ENCODE measurements around the gene RESF1. TPM values are rescaled to one million over a fixed set of nuclear protein-coding genes. Genes with fewer than 3 reads are reported as not detected.
"Not testable (repeated sequence)": the region's sequence is repeated elsewhere in the genome, so short reads cannot be mapped to it uniquely, and the experiment has no call there.

RESF1 gene
- total RNA-seq = 37.6 TPM

GRCh38 chr12:31959161-31959700, at the start of gene RESF1:
Gene RESF1 (plus strand): TSS chr12:31959415. CDS start chr12:31980956, 21,541 bp downstream.
- DNase-seq = peak; percentile 82

- no peak for DNase-seq
These were observed 44.3 kb upstream of the RESF1 start for GRCh38 chr12:31914927-31915326.

- DNase-seq = no peak
These were observed 43.8 kb upstream of the RESF1 start for GRCh38 chr12:31915446-31915845.

GRCh38 chr12:31922341-31923062, 36.7 kb upstream of the RESF1 start:
- DNase-seq = no peak

GRCh38 chr12:31923063-31923412, 36.2 kb upstream of the RESF1 start:
- DNase-seq = no peak

GRCh38 chr12:31928246-31929026, 30.8 kb upstream of the RESF1 start:
- no peak for DNase-seq

GRCh38 chr12:31929027-31929526, 30.1 kb upstream of the RESF1 start:
- DNase-seq = no peak

- no peak for DNase-seq
These were observed 27.2 kb upstream of the RESF1 start for GRCh38 chr12:31931796-31932715.

GRCh38 chr12:31944299-31944698, 14.9 kb upstream of the RESF1 start:
- no peak for DNase-seq

GRCh38 chr12:31947971-31948370, 11.2 kb upstream of the RESF1 start:
- DNase-seq = no peak

GRCh38 chr12:31948697-31949359, 10.4 kb upstream of the RESF1 start:
- DNase-seq = not testable (repeated sequence)

- DNase-seq = no peak
These were observed 9.1 kb upstream of the RESF1 start for GRCh38 chr12:31950088-31950487.

- no peak for DNase-seq
These were observed 8.7 kb upstream of the RESF1 start for GRCh38 chr12:31950492-31950891.

GRCh38 chr12:31951008-31951407, 8.2 kb upstream of the RESF1 start:
- no peak for DNase-seq

- DNase-seq = no peak
These were observed 7.3 kb upstream of the RESF1 start for GRCh38 chr12:31951939-31952338.

- no peak for DNase-seq
These were observed 6.8 kb upstream of the RESF1 start for GRCh38 chr12:31952418-31952817.

GRCh38 chr12:31954925-31955858, 4.0 kb upstream of the RESF1 start:
- DNase-seq = no peak

- peak; percentile 60 for DNase-seq
These were observed 550 bp upstream of the RESF1 start for GRCh38 chr12:31958569-31959160.

- peak; percentile 52 for DNase-seq
These were observed 631 bp downstream of the RESF1 start for GRCh38 chr12:31959701-31960391.

Measured in skin of body (tissue), 2 donors.